ENCODE data around the gene LETMD1. TPM values are rescaled to one million over a fixed set of nuclear protein-coding genes. Genes with fewer than 3 reads are reported as not detected.

The LETMD1 gene
- total RNA-seq, 2 experiments from 2014 or later, result 53.9 to 103 TPM

GRCh38 chr12:51025836-51026638 is 22.1 kb upstream of the LETMD1 start, which contains the start of gene SLC11A2:
SLC11A2 (minus strand) TSS chr12:51026384; CDS start chr12:51010728, 15,656 bp downstream.
- intact Hi-C loops (cut with micrococcal nuclease; ENCODE audit: unreplicated experiment), result loop anchor here (2.0 to 5.0 kb wide), 3 partner anchors 101 to 261 kb away; partner anchors contain the start of genes ATF1 and DAZAP2
- H3K36me3 ChIP-seq (ENCODE audit: insufficient read depth, low read length), result peaks cover 4% of the 10 kb centered on the region; the same call in 1 of the 2 replicates
- H4K20me1 ChIP-seq (ENCODE audit: insufficient read depth, low read length), result 0 out of 2 replicates have a peak, but pooled peaks cover 10% of the 10 kb centered on the region
- peak within 1 kb of the TSS; percentile 33 for H3K27ac ChIP-seq (ENCODE audit: low read depth, low read length, poor library complexity, severe bottlenecking)
- no TSS peak for BruUV-seq (replicated peaks)
- peak within 1 kb of the TSS; percentile 94 for H3K4me2 ChIP-seq (ENCODE audit: low read length)
- peak; percentile 94 for DNase-seq (ENCODE audit: low spot score)
- peaks cover 40% of the 10 kb centered on the region for H3K4me1 ChIP-seq (ENCODE audit: insufficient read depth, low read length, poor library complexity, severe bottlenecking)
- peak within 1 kb of the TSS; percentile 90 for H3K4me3 ChIP-seq (ENCODE audit: low read depth, low read length, poor library complexity, severe bottlenecking)
- H3K79me2 ChIP-seq (ENCODE audit: insufficient read depth, low read depth, low read length), result peaks cover 47% of the 10 kb centered on the region
- H3K9me2 ChIP-seq (ENCODE audit: insufficient read depth, low read length), result no peaks in the 10 kb centered on the region
- TF ChIP-seq, protein P1, sequence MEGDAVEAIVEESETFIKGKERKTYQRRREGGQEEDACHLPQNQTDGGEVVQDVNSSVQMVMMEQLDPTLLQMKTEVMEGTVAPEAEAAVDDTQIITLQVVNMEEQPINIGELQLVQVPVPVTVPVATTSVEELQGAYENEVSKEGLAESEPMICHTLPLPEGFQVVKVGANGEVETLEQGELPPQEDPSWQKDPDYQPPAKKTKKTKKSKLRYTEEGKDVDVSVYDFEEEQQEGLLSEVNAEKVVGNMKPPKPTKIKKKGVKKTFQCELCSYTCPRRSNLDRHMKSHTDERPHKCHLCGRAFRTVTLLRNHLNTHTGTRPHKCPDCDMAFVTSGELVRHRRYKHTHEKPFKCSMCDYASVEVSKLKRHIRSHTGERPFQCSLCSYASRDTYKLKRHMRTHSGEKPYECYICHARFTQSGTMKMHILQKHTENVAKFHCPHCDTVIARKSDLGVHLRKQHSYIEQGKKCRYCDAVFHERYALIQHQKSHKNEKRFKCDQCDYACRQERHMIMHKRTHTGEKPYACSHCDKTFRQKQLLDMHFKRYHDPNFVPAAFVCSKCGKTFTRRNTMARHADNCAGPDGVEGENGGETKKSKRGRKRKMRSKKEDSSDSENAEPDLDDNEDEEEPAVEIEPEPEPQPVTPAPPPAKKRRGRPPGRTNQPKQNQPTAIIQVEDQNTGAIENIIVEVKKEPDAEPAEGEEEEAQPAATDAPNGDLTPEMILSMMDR (conservative IDR thresholded peaks at IDR 0.05; ENCODE audit: low read length), result no peak
- no peak for TF ChIP-seq EZH2phosphoT487 (IDR thresholded peaks at IDR 0.05; ENCODE audit: borderline replicate concordance, low read depth, low read length)
- H2AFZ ChIP-seq (ENCODE audit: low read length), result peak within 1 kb of the TSS; percentile 79
- POLR2A ChIA-PET, result interaction anchor here (0.6 to 1.8 kb wide), 12 partner anchors 9 to 261 kb away, joined by 3 to 8 read pairs (median 4); no protein-coding TSS in a partner anchor
- CTCF ChIA-PET (ENCODE audit: unreplicated experiment), result interaction anchor here (1.4 kb wide), 1 partner anchor 192 kb away, joined by 4 read pairs; the partner anchor contains the start of gene POU6F1
- no peaks in the 10 kb centered on the region for H3K9me3 ChIP-seq (ENCODE audit: low read length)

DNA sequence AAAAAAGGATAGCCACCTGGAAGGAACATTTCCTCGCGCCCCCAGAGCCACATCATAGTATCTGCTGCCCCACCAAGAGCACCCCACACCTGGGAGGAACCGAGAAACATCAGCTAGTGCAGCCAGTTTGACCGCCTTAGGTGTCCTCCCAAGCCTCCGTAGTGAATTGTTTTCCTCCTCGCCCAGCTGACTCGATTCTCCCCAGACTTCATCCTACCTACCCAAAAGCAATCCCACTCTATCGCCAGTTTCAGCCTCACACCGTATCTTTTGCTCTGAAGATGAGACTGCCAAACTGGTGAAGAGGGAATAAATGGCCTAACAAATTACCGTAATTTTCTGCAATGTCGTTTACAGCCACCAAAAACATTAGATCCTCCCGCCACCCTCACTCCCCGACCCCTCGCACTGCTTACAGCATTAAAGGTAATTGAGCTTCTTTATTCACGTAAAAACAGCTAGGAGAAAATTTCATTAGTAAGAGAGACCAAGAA is 20.7 kb upstream of the LETMD1 start:
- H2AFZ ChIP-seq (ENCODE audit: low read length), result no peak overlapping the region
- no peak for TF ChIP-seq EZH2phosphoT487 (IDR thresholded peaks at IDR 0.05; ENCODE audit: borderline replicate concordance, low read depth, low read length)
- TF ChIP-seq, protein P1 (conservative IDR thresholded peaks at IDR 0.05; ENCODE audit: low read length), result no peak
- BruUV-seq (replicated peaks), result no TSS peak
- no peaks in the 10 kb centered on the region for H3K9me2 ChIP-seq (ENCODE audit: insufficient read depth, low read length)
- no peaks in the 10 kb centered on the region for H3K9me3 ChIP-seq (ENCODE audit: low read length)
- H3K79me2 ChIP-seq (ENCODE audit: insufficient read depth, low read depth, low read length), result peaks cover 34% of the 10 kb centered on the region
- intact Hi-C loops (cut with micrococcal nuclease; ENCODE audit: unreplicated experiment), result loop anchor here (2.0 to 5.0 kb wide), 3 partner anchors 103 to 263 kb away; partner anchors contain the start of genes ATF1 and DAZAP2
- no peak overlapping the region for H3K4me3 ChIP-seq (ENCODE audit: low read depth, low read length, poor library complexity, severe bottlenecking)
- peaks cover 40% of the 10 kb centered on the region for H3K4me1 ChIP-seq (ENCODE audit: insufficient read depth, low read length, poor library complexity, severe bottlenecking)
- H4K20me1 ChIP-seq (ENCODE audit: insufficient read depth, low read length), result 0 out of 2 replicates have a peak, but pooled peaks cover 5% of the 10 kb centered on the region
- H3K4me2 ChIP-seq (ENCODE audit: low read length), result no peak overlapping the region
- CTCF ChIA-PET (ENCODE audit: unreplicated experiment), result interaction anchor here (1.2 kb wide), 1 partner anchor 201 kb away, joined by 3 read pairs; no protein-coding TSS in a partner anchor
- no peak overlapping the region for H3K27ac ChIP-seq (ENCODE audit: low read depth, low read length, poor library complexity, severe bottlenecking)
- peaks cover 4% of the 10 kb centered on the region; the same call in 1 of the 2 replicates for H3K36me3 ChIP-seq (ENCODE audit: insufficient read depth, low read length)
- POLR2A ChIA-PET, result interaction anchor here (0.6 to 1.3 kb wide), 4 partner anchors 9 to 314 kb away, joined by 3 to 6 read pairs (median 4); no protein-coding TSS in a partner anchor
- no peak for DNase-seq (ENCODE audit: low spot score)
